HG02852 (cell line): ENCODE measurements around the gene RGPD8.
"Not testable (repeated sequence)": the region's sequence is repeated elsewhere in the genome, so short reads cannot be mapped to it uniquely, and the experiment has no call there.

Experiments
- ATAC-seq: cut with Tn5 transposase; IDR thresholded peaks from one replicate; pipeline ENCODE4 v1.9.1; 2021; ENCODE audit warnings: mild to moderate bottlenecking, moderate library complexity; ENCODE audit not compliant: unreplicated experiment

RGPD8 gene

GRCh38 chr2:112433480-112433879 lies at the start of gene RGPD8:
Gene RGPD8, minus strand, starts transcription at chr2:112433645. Its CDS starts 192 bp downstream, at chr2:112433453.
- peak; percentile 99 for ATAC-seq

- ATAC-seq, result no peak
Measured at GRCh38 chr2:112483042-112483473, 49.6 kb upstream of the RGPD8 start.

GRCh38 chr2:112482309-112483041 lies 49.0 kb upstream of the RGPD8 start:
- peak; percentile 15 for ATAC-seq

- peak; percentile 67 for ATAC-seq
Measured at GRCh38 chr2:112481528-112482233, 48.2 kb upstream of the RGPD8 start, which contains the start of gene TTL. Gene TTL, plus strand, starts transcription at chr2:112482156. Its CDS starts 189 bp downstream, at chr2:112482345.

- ATAC-seq, result peak; percentile 62
Measured at GRCh38 chr2:112481050-112481527, 47.6 kb upstream of the RGPD8 start.

- no peak for ATAC-seq
Measured at GRCh38 chr2:112480530-112481049, 47.1 kb upstream of the RGPD8 start.

GRCh38 chr2:112476434-112476833 lies 43.0 kb upstream of the RGPD8 start:
- ATAC-seq, result no peak

- no peak for ATAC-seq
Measured at GRCh38 chr2:112474844-112475486, 41.5 kb upstream of the RGPD8 start.

- ATAC-seq, result no peak
Measured at GRCh38 chr2:112472547-112473263, 39.3 kb upstream of the RGPD8 start.

- ATAC-seq, result no peak
Measured at GRCh38 chr2:112465382-112465781, 31.9 kb upstream of the RGPD8 start.

- ATAC-seq, result no peak
Measured at GRCh38 chr2:112463256-112463655, 29.8 kb upstream of the RGPD8 start.

- ATAC-seq, result no peak
Measured at GRCh38 chr2:112462178-112462577, 28.7 kb upstream of the RGPD8 start.

GRCh38 chr2:112459372-112459771 lies 25.9 kb upstream of the RGPD8 start:
- no peak for ATAC-seq

GRCh38 chr2:112454586-112454985 lies 21.1 kb upstream of the RGPD8 start:
- no peak for ATAC-seq

- ATAC-seq, result no peak
Measured at GRCh38 chr2:112451317-112451716, 17.9 kb upstream of the RGPD8 start.

GRCh38 chr2:112449854-112450253 lies 16.4 kb upstream of the RGPD8 start:
- no peak for ATAC-seq

- not testable (repeated sequence) for ATAC-seq
Measured at GRCh38 chr2:112444256-112444655, 10.8 kb upstream of the RGPD8 start.

- ATAC-seq, result not testable (repeated sequence)
Measured at GRCh38 chr2:112438603-112439261, 5.3 kb upstream of the RGPD8 start.

GRCh38 chr2:112437405-112437831 lies 4.0 kb upstream of the RGPD8 start:
- not testable (repeated sequence) for ATAC-seq

- not testable (repeated sequence) for ATAC-seq
Measured at GRCh38 chr2:112436993-112437392, 3.5 kb upstream of the RGPD8 start.
